B cell (primary cell): ENCODE measurements around the gene ACYP1.

Source experiments
- EZH2 ChIP-seq: IDR thresholded peaks from 2 replicates; pipeline ENCODE4 v1.6.1; 2012; ENCODE audit warnings: borderline replicate concordance, low read depth, mild to moderate bottlenecking, moderate library complexity, low read length; ENCODE audit not compliant: insufficient read depth, poor library complexity, severe bottlenecking
- TF ChIP-seq, protein P1 (sequence below): fragments of 200-600 bp; IDR thresholded peaks from one replicate; pipeline ENCODE4 v1.8.0; 2022; ENCODE audit warnings: antibody characterized with exemption, mild to moderate bottlenecking

DNA sequence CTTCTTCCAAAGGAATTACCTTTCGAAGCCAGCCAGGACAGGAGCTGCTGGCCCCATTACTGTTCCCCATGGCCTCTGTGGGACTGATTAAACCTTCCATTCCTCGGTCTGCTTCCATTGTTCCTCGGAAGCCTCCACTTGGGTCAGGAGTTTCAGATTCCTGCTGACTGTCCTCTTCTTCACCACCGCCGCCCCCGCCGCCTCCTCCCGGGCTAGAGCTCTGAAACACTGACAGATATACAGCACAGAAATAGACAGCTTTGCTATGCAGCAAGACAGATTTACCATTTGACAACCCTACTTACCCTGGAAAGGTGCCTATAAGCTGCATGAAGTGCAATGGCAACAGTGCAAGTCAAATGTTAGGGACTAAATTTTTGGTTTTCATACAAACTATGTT is 27.4 kb upstream of the ACYP1 start:
- TF ChIP-seq, protein P1, sequence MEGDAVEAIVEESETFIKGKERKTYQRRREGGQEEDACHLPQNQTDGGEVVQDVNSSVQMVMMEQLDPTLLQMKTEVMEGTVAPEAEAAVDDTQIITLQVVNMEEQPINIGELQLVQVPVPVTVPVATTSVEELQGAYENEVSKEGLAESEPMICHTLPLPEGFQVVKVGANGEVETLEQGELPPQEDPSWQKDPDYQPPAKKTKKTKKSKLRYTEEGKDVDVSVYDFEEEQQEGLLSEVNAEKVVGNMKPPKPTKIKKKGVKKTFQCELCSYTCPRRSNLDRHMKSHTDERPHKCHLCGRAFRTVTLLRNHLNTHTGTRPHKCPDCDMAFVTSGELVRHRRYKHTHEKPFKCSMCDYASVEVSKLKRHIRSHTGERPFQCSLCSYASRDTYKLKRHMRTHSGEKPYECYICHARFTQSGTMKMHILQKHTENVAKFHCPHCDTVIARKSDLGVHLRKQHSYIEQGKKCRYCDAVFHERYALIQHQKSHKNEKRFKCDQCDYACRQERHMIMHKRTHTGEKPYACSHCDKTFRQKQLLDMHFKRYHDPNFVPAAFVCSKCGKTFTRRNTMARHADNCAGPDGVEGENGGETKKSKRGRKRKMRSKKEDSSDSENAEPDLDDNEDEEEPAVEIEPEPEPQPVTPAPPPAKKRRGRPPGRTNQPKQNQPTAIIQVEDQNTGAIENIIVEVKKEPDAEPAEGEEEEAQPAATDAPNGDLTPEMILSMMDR, result no peak
- TF ChIP-seq EZH2, result no peak
